ENCODE data around the gene XXYLT1.

Gene XXYLT1

DNA sequence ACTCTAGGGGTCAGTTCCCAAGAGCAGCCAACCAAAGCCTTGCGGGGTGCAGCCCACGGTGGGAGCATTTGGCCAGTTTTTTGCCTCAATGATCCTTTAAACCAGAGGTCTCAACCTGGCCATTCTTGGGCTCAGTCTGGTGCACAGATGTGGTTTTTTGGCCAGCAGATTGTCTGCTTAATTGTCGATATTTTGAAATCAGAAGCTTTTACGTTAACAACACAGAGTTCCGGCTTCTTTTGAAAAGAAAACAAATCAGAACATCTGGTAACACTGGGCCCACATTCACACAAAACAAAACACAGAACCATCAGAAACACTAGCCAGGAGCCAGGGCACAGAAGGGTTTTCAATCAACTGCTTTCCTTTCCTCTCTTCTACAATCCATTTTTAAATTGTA is 127.7 kb downstream of the XXYLT1 start:
- Histone ChIP-seq H3K9me2 (replicated peaks; ENCODE audit: insufficient read depth, low read length) (no peaks in the 10 kb centered on the region), H3K27me3 (ENCODE audit: low read length) (no peaks in the 10 kb centered on the region), H3K79me2 (ENCODE audit: insufficient read depth, low read length) (no peaks in the 10 kb centered on the region), H4K20me1 (ENCODE audit: low read depth, low read length) (no peaks in the 10 kb centered on the region), H3K9me3 (ENCODE audit: insufficient read depth, low read length) (no peaks in the 10 kb centered on the region), H2AFZ (ENCODE audit: low read depth, low read length, severe bottlenecking) (no peak overlapping the region), H3K4me3 (ENCODE audit: insufficient read depth, low read length, poor library complexity, severe bottlenecking) (no peak overlapping the region), H3K27ac (ENCODE audit: low read depth, low read length) (no peak overlapping the region), H3K4me2 (ENCODE audit: low read depth, low read length, poor library complexity, severe bottlenecking) (no peak overlapping the region), H3F3A (ENCODE audit: insufficient read depth) (no peaks in the 10 kb centered on the region), H3K9ac (ENCODE audit: low read length) (no peak overlapping the region), H3K36me3 (ENCODE audit: low read length) (no peaks in the 10 kb centered on the region)
- TF ChIP-seq CTCF (IDR thresholded peaks at IDR 0.05; ENCODE audit: insufficient read depth, low read length, poor library complexity, severe bottlenecking) (no peak), EZH2phosphoT487 (conservative IDR thresholded peaks at IDR 0.05; ENCODE audit: low read length) (no peak)

- Histone ChIP-seq H3K27ac (ENCODE audit: low read depth, low read length) (no peak overlapping the region), H3K9me3 (ENCODE audit: insufficient read depth, low read length) (no peaks in the 10 kb centered on the region)
Observed at GRCh38 chr3:195142519-195142918, 128.4 kb downstream of the XXYLT1 start.

DNA sequence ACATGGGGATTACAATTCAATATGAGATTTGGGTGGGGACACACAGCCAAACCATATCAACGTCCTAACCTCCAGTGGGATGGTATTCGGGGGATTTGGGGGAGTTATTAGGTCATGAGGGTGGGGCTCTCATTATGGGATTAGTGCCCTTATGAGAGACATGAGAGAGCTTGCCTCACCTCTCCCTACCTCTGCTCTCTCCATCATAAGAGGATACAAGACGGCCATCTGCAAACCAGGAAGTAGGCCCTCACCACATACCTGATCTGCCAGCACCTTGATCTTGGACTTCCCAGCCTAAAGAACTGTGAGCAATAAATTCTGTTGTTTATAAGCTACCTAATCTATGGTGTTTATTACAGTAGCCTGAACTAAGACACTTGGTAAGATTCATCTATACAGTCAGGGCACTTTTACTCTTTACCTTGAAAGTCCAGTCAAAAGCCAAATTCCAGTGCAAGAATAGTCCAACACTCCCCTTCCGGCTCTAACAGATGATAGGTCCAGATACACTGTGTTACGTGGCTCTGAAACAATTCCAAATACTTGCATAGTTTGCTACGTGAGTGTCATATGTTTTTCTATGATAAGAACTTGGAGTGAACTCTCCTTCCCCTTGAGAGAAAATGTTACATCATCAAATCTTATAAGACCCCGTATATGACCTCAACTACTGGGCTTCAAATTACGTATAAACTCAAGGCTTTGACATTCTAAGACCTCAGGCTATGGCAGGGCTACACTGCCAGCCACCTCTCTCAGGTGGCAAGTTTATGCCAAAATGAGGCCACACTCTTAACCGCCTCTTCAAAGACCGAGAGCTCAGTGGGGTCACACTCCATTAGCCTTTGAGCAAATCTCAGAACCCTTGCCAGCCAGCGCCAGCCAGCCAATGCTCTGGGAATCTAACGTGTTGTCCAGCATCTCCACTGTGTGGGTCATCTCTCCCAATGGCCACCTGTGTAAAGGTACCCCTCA is 129.9 kb downstream of the XXYLT1 start:
- TF ChIP-seq CTCF (IDR thresholded peaks at IDR 0.05; ENCODE audit: insufficient read depth, low read length, poor library complexity, severe bottlenecking) (no peak), EZH2phosphoT487 (conservative IDR thresholded peaks at IDR 0.05; ENCODE audit: low read length) (no peak)
- Histone ChIP-seq H3K9me3 (ENCODE audit: insufficient read depth, low read length) (no peaks in the 10 kb centered on the region), H3K4me3 (ENCODE audit: insufficient read depth, low read length, poor library complexity, severe bottlenecking) (no peak overlapping the region), H4K20me1 (ENCODE audit: low read depth, low read length) (no peaks in the 10 kb centered on the region), H3K36me3 (ENCODE audit: low read length) (no peaks in the 10 kb centered on the region), H3K9ac (ENCODE audit: low read length) (no peak overlapping the region), H3K27ac (ENCODE audit: low read depth, low read length) (no peak overlapping the region), H3K27me3 (ENCODE audit: low read length) (no peaks in the 10 kb centered on the region), H3K9me2 (replicated peaks; ENCODE audit: insufficient read depth, low read length) (no peaks in the 10 kb centered on the region), H3K79me2 (ENCODE audit: insufficient read depth, low read length) (no peaks in the 10 kb centered on the region), H3F3A (ENCODE audit: insufficient read depth) (no peaks in the 10 kb centered on the region), H2AFZ (ENCODE audit: low read depth, low read length, severe bottlenecking) (no peak overlapping the region), H3K4me2 (ENCODE audit: low read depth, low read length, poor library complexity, severe bottlenecking) (no peak overlapping the region)

More at GRCh38 chr3:195142519-195142918, 128.4 kb downstream of the XXYLT1 start:
- H3K27me3 ChIP-seq (ENCODE audit: low read length), result no peaks in the 10 kb centered on the region
- no peaks in the 10 kb centered on the region for H4K20me1 ChIP-seq (ENCODE audit: low read depth, low read length)
- H3K36me3 ChIP-seq (ENCODE audit: low read length), result no peaks in the 10 kb centered on the region
- no peaks in the 10 kb centered on the region for H3F3A ChIP-seq (ENCODE audit: insufficient read depth)
- no peak for TF ChIP-seq CTCF (IDR thresholded peaks at IDR 0.05; ENCODE audit: insufficient read depth, low read length, poor library complexity, severe bottlenecking)
- TF ChIP-seq EZH2phosphoT487 (conservative IDR thresholded peaks at IDR 0.05; ENCODE audit: low read length), result no peak
- no peak overlapping the region for H2AFZ ChIP-seq (ENCODE audit: low read depth, low read length, severe bottlenecking)
- no peak overlapping the region for H3K4me3 ChIP-seq (ENCODE audit: insufficient read depth, low read length, poor library complexity, severe bottlenecking)
- no peaks in the 10 kb centered on the region for H3K9me2 ChIP-seq (replicated peaks; ENCODE audit: insufficient read depth, low read length)
- H3K79me2 ChIP-seq (ENCODE audit: insufficient read depth, low read length), result no peaks in the 10 kb centered on the region
- H3K4me2 ChIP-seq (ENCODE audit: low read depth, low read length, poor library complexity, severe bottlenecking), result no peak overlapping the region
- no peak overlapping the region for H3K9ac ChIP-seq (ENCODE audit: low read length)

Data from SU-DHL-6 (cell line).